Skin of body (tissue), 2 donors: ENCODE data around the gene MCTP1. TPM values are rescaled to one million over a fixed set of nuclear protein-coding genes. Genes with fewer than 3 reads are reported as not detected.
"Not testable (repeated sequence)": the region's sequence is repeated elsewhere in the genome, so short reads cannot be mapped to it uniquely, and the experiment has no call there.

Source experiments
- DNase-seq: peaks from one replicate; lab custom pipeline; 2025; lab: John Stamatoyannopoulos, UW
- total RNA-seq: library from RNA; depleted of rRNA; stranded (reverse); fragments of >200 nt; gene quantifications from one replicate; pipeline ENCODE4 v1.2.3, GENCODE V29; 2014

Gene MCTP1
- total RNA-seq, 1 donor from 2014 or later, result 30.8 TPM

- DNase-seq, result no peak
Observed at GRCh38 chr5:94969174-94969573, 315.7 kb downstream of the MCTP1 start.

GRCh38 chr5:94968507-94969095 is 316.3 kb downstream of the MCTP1 start:
- DNase-seq, result no peak

DNA sequence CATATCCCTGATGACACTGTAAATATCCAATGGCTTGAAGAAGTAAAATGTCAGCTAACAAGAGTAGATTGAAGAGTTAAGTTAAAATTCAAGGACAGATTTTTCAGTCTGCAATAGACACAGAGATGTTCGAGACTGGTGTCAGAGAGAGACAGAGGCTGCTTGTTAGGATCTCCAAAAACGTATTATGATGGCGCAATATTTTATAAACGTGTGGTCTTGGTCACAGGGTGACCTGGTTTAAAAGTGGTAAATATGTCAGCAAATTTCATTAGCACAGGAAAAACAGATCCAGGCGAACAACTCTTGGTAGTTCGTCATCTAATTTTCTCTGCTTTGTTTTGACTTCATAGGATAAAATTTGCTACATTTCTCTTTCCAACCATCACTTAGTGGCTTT is 317.4 kb downstream of the MCTP1 start:
- no peak for DNase-seq

GRCh38 chr5:94959279-94959678 is 325.6 kb downstream of the MCTP1 start:
- DNase-seq, result not testable (repeated sequence)

DNA sequence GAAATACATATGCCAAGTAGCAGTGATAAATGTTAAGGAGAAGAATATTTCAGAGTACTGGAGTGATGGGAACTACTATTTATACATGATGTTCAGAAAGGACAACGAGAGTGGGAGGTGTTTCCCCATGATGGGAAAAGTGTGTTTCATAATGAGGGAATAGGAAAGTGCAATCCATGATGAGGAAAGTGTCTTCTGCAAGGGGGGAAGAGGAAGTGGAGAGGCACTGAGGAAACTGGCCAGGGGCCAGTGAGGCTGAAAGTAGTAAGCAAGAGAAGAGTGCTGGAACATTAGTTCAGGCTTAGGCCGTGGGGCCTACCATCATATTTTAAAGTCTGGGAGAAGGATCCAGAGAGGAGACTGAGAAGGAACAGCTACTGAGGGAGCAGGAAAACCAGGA is 339.2 kb downstream of the MCTP1 start:
- no peak for DNase-seq

DNA sequence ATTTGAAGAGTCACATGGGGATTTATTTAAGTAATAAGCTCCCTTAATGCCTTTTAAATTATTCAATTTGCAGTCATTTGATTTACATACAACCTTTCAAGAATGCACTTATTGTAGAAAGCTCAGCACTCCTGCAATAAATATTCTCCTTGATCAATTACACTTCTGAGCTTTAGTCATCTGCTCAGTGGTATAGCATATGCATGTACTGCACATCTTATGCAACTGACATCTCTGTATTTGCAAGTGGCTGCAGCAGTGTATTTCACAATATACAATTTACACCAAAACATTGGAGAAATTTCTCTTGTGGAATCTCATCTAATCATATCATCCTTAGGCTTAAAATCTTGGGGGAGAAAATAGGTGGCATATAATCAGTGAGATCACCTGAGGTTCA is 340.7 kb downstream of the MCTP1 start:
- DNase-seq, result no peak

DNA sequence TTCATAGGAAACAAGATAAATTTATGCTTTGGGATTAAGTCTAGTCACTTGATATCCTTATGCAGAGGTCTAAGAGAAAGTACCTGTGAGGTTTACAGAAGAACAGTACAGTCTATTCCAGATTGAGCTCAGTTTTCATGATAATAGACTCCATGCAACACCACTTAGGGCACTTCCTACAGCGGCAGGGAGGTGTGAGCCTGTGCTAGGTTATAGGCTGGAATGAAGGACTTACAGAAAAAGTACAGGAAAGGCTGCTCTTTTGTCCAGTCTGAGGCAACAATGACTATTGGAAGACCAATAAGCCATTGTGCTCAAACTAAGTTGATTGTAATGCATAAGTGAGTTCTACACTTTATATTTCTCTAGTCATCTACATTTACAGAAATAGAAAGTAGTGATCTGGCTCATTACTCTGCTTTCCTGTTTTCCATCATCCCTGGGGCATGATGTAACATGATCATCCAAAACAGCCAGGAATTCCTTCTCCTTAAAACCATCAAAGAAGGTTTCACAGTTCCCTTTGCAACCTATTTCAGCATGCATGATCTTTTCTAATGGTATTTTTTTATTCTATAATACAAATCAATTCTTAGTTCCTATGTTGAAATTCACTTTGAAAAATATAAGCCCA is 343.7 kb downstream of the MCTP1 start:
- DNase-seq, result no peak

DNA sequence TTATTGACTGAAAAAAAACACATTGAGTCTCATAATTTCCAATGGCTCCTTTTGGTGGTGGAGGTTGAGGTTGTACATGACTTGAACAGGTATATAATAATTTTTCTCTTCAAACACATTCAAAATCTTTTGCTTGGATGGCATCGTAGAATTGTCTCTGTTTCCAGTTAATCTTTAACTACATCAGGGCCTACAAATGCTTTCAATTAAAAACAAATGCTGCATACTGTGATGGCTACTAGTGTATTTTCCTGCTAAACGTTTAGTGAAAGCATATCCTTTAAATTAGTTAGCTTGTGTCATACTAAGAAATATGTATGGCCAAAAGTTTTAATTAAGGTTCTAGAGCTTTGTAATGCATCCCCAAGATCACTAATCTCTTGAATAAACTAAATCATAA is 352.6 kb downstream of the MCTP1 start:
- DNase-seq, result no peak

DNA sequence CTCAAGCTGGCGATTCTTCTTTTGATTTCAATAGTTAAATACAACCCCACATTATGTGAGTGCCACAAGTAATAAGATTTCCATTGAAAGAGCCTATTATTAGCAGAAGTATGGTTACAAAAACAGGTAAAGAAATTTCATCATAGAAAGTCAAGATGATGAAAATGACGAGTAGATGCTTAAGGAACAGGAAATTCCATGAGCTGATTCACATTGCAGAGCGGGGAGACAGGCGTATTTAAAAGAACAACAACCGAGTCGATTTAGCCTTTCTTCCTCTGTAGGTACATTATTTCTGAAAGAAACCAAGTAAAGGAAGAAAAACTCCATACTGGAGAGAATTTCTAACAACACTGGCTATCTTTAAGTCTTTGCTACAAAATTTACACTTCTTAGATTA is 356.0 kb downstream of the MCTP1 start:
- no peak for DNase-seq

GRCh38 chr5:94920570-94920969 is 364.3 kb downstream of the MCTP1 start:
- no peak for DNase-seq

DNA sequence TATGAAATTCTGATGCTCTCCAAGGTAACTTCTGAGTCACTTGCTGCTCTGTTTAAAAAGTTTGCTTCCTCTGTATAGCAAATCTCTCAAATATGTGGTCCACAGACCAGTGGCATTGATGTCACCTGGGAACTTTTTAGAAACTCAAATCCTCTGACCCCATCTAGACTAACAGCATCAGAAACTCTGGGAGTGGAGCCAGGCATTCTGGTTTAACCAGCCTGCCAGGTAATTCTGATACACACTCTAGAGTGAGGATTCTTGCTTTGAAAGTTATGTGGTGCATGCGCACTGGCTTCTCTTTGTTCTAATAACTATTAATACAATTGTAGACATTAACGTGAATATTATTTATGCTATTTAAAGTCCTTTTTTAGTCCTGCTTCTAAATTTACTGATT is 368.3 kb downstream of the MCTP1 start:
- no peak for DNase-seq

DNA sequence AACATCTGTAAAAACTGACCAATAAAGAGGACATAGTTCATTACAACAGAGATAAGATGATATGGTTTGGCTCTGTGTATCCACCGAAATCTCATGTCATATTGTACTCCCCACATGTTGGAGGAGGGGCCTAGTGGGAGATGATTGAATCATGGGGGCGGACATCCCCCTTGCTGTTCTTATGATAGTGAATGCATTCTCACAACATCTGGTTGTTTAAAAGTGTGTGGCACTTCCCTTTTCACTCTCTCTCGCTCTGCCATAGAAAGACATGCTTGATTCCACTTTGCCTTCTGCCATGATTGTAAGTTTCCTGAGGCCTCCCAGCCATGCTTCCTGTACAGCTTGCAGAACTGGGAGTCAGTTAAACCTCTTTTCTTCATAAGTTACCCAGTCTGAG is 373.6 kb downstream of the MCTP1 start:
- no peak for DNase-seq

- DNase-seq, result no peak
Observed at GRCh38 chr5:94910721-94911120, 374.2 kb downstream of the MCTP1 start.

- no peak for DNase-seq
Observed at GRCh38 chr5:94908889-94909480, 375.9 kb downstream of the MCTP1 start.

DNA sequence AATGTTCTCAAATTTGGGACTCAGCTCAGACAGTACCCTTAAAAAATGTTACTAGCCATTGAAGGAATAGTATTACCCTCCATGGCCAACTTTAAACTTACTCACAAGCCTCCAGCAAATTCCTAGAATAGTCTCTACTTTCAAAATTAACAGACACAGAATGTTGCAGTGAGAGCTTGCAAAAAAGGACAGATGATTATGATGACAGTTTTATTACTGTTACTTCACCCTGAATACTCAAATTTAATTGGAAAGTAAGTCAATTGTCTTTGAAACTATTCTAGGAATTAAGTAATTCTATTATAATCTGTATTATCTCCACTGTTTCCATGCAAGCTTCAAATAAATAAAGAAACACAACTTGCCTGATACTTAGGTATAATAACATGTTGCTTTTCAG is 378.1 kb downstream of the MCTP1 start:
- DNase-seq, result no peak

DNA sequence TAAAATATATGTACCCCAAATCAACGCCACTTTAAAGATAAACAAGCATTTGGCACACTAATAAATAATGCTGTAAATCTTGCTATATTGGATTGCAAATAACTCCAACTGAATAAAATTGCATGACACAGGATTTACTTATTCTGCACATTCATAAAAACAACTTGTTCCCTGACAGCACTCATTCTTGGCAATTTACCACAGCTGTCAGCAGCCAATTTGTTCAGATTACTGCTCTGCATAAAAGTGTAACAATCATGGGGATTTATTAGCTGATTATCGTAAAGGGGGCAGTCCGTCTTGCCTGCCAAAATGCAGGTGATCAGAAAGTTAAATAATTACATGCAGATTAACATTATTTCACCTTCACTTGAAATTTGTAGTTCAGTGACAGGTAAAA is 381.2 kb downstream of the MCTP1 start:
- DNase-seq, result no peak

DNA sequence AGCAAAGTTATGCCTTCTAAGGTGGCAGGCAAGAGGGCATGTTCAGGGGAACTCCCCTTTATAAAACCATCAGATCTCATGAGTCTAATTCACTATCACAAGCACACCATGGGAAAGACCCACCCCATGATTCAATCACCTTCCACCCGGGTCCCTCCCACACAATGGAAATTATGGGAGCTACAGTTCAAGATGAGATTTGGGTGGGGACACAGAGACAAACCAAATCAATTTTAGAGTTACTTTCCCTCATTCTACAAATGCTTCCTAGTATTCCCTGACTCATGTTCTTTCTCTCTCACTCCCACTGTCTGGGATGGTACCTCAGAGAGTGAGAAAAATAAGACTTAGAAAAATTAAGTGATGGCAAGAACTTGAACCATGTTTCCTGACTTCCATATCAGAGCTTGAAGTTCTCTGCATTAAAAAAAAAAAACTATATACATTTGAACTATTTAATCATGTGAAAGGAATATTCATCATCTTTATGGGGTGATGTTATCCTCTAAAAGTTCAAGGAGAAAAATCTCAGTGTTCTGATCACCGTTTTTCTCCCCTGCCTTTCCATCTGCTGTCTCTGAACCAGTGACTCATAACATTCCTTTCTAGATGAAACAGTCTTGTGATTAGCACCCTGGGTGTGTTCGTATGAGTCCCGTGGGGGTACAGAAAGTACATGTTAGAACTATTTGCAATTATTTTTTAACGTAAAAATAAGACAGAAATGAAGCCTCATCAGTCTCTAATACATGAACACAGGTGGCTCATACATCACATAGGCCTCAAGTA is 383.5 kb downstream of the MCTP1 start:
- no peak for DNase-seq

DNA sequence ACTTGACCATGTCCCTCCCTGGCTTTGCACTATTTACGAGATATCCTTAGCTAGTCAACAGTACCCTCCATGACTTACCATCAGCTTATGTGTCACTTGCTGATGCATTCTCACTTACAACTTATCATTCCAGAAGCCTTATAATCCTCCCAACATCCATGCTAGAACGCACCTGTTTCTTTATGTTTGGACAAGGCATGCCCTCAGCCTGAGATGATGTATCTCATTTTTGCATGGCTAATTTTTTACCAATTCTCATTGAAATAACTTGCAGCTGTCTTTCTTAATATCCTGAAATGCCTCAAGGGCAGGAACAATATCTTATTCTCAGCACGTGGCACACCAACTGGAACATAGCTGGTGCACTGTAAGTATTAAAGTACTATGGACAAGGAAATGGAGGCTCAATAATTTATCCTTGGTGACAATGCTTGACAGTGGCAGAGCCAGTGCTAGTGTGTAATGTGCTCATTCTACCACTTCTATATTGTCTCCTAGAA is 384.8 kb downstream of the MCTP1 start:
- no peak for DNase-seq

- DNase-seq, result no peak
Observed at GRCh38 chr5:94893412-94894135, 391.3 kb downstream of the MCTP1 start.

- DNase-seq, result no peak
Observed at GRCh38 chr5:94891972-94892371, 392.9 kb downstream of the MCTP1 start.

DNA sequence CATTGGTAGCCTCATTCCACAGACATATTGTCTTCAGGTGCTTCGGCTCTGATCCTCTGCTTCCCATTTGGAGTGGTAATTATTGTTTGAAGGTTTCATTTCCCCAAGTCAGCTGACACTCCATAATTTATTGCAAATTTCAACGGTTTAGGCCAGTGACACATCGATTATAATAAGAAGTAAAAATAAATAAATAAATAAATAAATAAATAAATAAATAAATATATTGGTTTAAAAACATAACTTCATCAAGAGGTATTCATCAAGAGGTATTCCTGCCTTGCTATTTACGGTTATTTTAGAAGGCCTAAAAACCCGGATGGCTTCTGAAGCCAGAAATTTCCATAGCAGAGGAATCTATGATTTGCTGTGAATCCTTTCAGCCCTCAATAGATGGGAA is 393.3 kb downstream of the MCTP1 start:
- no peak for DNase-seq

GRCh38 chr5:94890907-94891306 is 394.0 kb downstream of the MCTP1 start:
- no peak for DNase-seq
